Embryonic facial prominence (tissue), 1 donor: ENCODE measurements around the gene SPATA13.

ENCODE experiments used
- DNase-seq: peaks from one replicate; pipeline ENCODE4 v3.0.0-alpha.2; 2016; ENCODE audit errors: extremely low spot score

Gene SPATA13

DNA sequence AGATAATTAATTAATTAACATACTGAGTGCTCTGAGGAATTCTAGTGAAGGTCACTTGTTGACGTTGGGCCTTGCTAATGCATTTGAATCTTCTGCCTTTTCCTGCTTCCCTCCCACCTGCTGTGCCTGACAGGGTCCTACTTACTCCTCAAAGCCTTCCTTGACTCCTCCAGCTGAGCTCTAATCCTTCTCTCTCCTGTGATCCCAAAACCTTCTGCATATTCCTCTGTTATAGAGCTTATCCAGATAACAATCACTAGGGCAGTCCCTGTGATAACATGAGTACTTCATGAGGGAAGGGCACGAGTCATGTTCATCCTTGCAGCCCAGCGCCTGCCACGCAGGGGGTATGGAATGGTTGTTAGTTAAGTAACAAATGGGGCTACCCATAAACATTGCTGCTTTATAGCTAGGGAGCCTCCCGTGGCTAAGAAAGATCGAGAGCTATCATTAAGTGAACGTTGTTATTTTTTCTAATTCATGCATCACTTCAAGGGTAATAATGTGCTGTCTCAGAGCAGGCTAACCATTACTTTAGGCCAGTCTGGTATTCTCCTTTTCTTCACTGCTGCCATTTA is 19.1 kb upstream of the SPATA13 start:
- no peak for DNase-seq

GRCh38 chr13:24142453-24142852 is 18.1 kb upstream of the SPATA13 start:
- no peak for DNase-seq

- no peak for DNase-seq
Observed at GRCh38 chr13:24142886-24143285, 17.6 kb upstream of the SPATA13 start.

- DNase-seq, result no peak
Observed at GRCh38 chr13:24145240-24145639, 15.3 kb upstream of the SPATA13 start.

GRCh38 chr13:24145674-24146073 is 14.8 kb upstream of the SPATA13 start:
- DNase-seq, result no peak

DNA sequence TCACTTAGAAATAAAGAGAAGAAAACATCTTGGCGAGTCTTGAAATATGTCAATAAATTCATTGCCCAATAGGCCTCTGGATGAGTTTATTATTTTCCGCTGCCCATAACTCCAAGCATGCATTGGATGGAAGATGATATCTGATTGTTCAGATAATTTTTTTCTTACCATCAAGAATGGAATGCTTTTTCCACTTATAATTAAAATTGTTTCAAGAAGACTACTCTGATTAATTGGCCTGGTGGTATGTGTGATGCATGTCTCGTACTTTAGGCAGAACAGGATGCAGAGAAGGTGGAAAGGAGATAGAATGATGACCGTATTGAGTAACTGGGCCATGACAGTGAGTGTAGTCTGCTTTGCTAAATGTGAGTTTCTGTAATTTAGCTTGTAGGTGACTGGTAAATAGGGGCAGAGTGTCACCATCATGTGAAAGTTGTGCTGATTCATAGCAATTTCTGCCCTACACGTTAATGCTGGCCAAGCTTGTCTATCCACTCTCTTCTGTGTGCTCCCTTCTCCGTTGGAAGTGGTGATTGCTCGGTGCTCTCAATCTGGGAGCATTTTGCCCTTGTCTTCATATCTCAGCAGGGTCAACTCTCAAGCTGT is 13.5 kb upstream of the SPATA13 start:
- no peak for DNase-seq

- no peak for DNase-seq
Observed at GRCh38 chr13:24147570-24147963, 13.0 kb upstream of the SPATA13 start.

DNA sequence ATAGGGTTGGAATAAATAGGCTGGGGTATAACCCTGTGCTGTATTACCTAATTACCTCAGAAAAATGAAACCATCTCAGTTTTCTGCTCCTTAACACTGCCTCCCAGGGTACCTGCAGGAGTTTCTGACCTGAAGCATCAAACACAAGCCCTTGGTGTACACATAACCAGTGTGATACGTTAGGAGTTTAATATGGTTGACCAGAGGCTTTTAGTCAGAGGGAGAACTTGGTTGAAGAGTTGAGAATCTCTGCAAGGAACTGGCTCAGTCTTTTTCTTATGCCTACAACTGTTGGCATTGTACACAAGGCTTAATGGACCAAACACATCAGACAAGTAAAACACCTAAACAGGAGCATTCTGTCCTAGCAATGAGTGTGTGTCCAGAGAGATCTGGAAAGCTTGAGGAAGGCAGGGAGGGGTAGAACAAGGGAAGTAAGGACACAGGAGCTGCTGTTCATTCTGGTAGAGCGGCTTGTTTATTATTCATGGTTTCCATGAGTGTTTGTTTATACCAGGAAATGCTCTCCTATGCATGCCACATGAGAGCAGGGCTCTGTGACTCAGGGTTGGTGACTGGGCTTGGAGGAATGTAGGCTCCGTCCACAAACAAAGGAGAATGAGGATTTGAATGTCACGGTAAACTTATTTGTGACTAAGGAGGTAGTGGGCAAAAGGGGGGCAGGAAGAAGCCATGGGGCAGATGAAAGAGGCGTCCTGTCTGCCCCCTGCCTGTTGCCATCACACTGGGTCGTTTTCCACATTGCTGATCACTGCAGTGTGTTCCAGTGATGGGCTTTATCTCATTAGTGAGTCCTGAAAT is 11.9 kb upstream of the SPATA13 start:
- peak; percentile 25 for DNase-seq

DNA sequence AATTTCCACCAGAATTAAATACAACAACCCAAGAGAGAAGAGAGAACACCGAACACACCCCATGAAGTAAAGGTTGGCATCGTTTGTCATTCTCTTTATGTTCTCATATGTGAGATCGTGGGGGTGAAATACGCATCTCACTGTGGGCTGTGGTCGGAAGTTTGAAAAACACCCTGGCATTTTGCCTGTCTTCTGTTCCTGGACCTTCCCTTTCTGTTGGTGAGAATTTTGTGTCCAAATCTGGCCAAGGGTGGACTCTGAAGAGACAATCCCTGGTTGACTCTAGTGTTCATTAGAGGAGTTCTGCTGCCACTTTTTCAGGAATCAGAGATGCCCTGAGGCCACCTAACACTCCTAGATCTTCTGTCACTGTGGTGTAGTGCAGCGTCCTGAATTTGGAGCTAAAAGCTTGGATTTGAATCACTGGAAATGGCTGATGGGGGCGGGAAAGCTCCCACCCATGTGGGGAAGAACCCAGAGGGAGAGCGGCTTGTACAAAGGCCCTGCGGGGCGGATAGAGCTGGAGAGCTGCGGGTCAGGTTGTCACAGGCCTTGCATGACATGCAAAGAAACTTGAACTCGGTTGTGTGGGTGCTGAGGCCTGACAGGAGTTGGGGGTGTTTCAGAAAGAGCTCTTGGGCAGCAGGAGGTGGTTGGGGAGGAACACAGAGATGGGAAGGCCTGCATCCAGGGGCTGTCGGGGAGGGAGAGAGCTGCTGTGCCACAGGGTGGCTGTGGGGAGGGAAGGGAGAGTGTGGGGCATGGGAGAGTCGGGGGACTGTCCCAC is 11.1 kb upstream of the SPATA13 start:
- DNase-seq, result no peak

GRCh38 chr13:24150572-24150971 is 9.9 kb upstream of the SPATA13 start:
- no peak for DNase-seq

GRCh38 chr13:24151864-24152263 is 8.7 kb upstream of the SPATA13 start:
- DNase-seq, result no peak

GRCh38 chr13:24152292-24153214 is 8.0 kb upstream of the SPATA13 start:
- no peak for DNase-seq

DNA sequence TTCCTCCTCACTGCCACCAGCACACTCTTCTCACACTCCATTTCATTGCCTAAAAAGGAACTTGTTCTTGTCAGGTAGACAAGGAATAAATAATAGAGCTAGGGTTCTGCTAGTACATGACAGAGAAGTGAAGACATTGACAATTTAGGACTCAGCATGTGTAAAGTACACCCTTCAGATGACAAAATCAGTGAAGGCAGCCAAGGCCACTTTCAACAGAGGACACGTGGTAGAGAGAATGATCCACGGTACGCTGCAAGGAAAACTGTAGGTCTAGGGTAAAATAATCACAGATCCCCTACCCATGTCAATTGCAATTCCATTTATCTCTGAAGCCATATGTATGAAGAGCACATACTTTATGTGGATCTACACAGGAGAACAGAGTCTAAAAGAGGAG is 7.2 kb upstream of the SPATA13 start:
- DNase-seq, result no peak

DNA sequence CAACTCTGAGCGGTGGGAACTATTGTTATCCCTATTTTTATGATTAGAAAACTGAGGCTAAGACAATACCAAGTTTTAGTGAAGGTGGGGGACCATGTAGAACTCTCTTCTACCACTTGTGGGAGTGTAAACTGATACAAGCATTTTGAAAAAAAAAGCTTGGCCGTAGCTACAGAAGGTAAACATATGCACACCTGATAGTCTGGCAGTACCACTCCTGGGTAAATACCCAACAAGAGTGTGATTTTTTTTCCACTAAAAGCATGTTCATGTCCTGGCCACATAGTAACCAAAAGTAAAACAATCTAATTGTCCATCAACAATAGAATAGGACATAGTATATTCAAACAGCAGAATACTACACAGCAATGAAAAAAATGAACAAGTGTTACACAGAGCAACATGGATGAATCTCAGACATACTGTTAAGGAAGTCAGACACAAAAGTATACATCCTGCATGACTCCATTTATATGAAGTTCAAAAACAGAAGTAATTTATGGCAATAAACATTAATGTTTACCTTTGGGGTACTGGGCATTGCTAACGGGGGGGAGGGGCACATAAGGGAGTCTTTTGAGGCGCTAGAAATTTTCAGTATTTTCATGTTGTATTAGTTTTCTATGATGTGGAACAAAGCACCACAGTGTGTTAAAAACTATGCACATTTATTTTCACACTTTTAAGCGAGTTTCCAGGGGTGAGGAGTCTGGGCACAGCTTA is 6.4 kb upstream of the SPATA13 start:
- DNase-seq, result no peak

DNA sequence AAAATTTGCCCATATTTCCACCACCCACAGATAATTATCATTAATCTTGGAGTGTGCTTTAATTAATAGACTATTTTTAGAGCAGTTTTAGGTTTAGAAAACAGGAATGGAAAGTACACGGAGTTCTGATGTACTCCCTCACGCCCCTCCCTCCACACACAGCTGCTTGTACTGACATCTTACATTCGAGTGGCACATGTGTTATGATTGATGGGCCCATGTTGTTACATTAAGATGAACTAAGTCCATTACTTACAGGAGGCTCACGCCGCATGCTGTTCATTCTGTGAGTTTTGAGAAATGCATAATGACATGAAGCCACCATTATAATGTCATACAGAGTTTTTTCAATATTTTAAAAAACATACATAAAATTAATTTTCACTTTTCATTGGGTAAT is 1.2 kb upstream of the SPATA13 start:
- DNase-seq, result no peak

GRCh38 chr13:24161010-24161775 is 673 bp downstream of the SPATA13 start:
- DNase-seq, result no peak

GRCh38 chr13:24161980-24162525 is 1.5 kb downstream of the SPATA13 start:
- DNase-seq, result no peak

DNA sequence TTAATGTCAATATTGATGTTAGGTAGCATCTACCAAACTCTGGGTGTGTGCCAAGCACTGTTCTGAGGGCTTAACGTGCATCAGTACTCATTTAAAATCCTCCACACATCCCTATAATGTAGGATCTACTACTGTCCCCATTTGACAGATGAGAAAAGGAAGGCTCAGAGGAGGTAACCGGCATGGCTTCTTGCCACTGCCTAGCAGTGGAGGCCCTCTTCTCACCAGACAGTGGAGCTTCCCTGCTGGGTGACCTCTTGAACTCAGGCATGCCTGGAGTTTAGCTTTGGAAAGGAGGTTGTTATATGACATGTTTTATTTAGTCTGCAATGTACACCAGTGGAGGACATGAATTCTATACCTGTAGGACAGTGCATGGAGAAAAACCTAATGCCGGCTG is 2.1 kb downstream of the SPATA13 start:
- no peak for DNase-seq

GRCh38 chr13:24165746-24166145 is 5.2 kb downstream of the SPATA13 start:
- DNase-seq, result no peak

GRCh38 chr13:24166561-24166960 is 6.0 kb downstream of the SPATA13 start:
- no peak for DNase-seq
